Omental fat pad (tissue), 4 donors: Measurements from ENCODE around the gene MNT. TPM values are rescaled to one million over a fixed set of nuclear protein-coding genes. Genes with fewer than 3 reads are reported as not detected.

Source experiments
- ATAC-seq: fragments of 150-250 bp; one replicate; pipeline ENCODE4 v1.9.1; 2016; ENCODE audit warnings: mild to moderate bottlenecking, moderate library complexity; ENCODE audit not compliant: low FRiP score
- DNase-seq: peaks from one replicate; pipeline ENCODE4 v3.0.0-alpha.2; 2019; ENCODE audit warnings: low spot score
- small RNA-seq: library from RNA; depleted of rRNA; stranded (forward); fragments of <200 nt; gene quantifications from one replicate; pipeline ENCODE3, GENCODE V24; 2016
- total RNA-seq, 4 donors: library from RNA; depleted of rRNA; stranded (reverse); fragments of >200 nt; gene quantifications; one replicate each; pipeline ENCODE4 v1.1.0, GENCODE V29; 2016
- TF ChIP-seq, protein P1 (sequence below), 3 donors: fragments of 450-650 bp; IDR thresholded peaks; one replicate each; pipeline ENCODE4 v1.5.1; 2016 to 2017; ENCODE audit warnings: antibody characterized with exemption in 3 of 3, mild to moderate bottlenecking in 3 of 3, moderate library complexity in 2 of 3

The MNT gene
- total RNA-seq, 4 donors from 2014 or later = 11.9 to 23.2 (median 18.5) TPM

DNA sequence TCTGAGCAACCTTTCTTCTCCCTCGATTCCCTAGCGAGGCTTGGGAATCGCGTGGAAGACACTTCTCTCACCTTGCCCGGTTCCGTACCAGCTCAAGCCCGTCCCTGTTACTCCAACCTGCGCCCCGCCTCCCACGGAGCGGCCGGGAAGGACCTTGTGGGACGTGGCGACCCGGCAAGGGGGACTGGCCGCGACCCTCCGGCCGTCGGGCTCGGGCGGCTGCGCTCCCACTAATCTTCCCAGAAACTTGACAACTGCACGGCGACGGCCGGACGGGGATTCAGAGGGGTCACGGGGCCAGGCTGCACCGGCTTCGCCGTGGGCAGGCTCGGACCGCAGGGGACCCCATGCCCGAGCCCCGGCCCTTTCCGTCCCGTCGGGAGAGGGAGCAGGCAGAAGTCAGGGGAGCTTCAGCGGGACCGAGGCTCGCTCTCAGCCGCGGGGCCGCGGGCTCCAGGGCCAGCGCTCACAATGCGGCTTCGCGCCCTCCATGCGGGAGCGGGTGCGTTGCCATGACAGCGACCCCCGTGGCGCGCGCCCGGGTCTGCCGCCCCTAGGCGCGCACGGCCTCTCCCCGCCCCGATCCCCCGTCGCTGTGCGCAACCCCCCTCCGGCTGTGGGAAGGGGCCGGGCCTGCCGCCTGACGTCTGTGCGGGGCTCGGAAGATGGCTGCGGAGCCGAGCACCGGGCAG is 63.9 kb downstream of the MNT start, which contains the start of gene SGSM2:
TSS of gene SGSM2 (plus strand) at position 650 of the 692 bp plus-strand sequence. CDS start 188 bp downstream, outside the sequence.
- TF ChIP-seq, protein P1, sequence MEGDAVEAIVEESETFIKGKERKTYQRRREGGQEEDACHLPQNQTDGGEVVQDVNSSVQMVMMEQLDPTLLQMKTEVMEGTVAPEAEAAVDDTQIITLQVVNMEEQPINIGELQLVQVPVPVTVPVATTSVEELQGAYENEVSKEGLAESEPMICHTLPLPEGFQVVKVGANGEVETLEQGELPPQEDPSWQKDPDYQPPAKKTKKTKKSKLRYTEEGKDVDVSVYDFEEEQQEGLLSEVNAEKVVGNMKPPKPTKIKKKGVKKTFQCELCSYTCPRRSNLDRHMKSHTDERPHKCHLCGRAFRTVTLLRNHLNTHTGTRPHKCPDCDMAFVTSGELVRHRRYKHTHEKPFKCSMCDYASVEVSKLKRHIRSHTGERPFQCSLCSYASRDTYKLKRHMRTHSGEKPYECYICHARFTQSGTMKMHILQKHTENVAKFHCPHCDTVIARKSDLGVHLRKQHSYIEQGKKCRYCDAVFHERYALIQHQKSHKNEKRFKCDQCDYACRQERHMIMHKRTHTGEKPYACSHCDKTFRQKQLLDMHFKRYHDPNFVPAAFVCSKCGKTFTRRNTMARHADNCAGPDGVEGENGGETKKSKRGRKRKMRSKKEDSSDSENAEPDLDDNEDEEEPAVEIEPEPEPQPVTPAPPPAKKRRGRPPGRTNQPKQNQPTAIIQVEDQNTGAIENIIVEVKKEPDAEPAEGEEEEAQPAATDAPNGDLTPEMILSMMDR (IDR thresholded peaks at IDR 0.05) = no peak
- ATAC-seq (peak; percentile 50), DNase-seq (no peak)

DNA sequence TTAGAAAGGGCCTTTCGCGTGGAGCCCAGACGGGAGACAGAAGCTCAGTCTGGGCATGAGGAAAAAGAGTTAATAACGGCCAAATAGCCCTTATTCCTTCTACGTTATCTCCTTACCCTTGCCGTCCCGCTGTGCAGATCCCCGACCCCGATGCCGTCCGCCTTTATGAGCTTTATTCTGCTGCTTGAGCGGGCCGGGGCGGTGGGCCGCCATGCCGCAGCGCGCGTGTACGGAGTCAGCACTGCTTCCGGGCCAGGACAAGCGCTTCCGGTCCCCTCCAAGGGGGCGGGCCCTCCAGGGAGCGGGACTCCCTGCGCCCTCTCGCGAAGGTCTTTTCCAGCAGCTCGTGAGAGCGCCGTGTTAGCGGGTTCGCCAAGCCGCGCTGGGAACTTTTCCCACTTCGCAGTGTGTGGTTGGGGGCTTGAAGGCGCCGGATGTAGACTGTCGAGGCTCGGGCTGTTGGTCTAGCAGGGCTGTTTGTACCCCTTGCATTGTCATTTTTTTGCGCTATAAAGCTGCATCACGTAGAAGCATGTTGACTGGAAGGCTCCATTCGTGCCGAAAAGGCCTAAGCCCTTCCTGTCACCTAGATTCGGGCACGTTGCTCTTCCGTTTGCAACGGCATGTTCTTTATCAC is 64.5 kb downstream of the MNT start, which contains the start of gene TSR1:
TSS of gene TSR1 (minus strand) at position 243 of the 637 bp plus-strand sequence. CDS start at position 213, 30 bp downstream.
- TF ChIP-seq, protein P1 (IDR thresholded peaks at IDR 0.05) = no peak
- ATAC-seq (peak; percentile 82), DNase-seq (peak; percentile 69)

DNA sequence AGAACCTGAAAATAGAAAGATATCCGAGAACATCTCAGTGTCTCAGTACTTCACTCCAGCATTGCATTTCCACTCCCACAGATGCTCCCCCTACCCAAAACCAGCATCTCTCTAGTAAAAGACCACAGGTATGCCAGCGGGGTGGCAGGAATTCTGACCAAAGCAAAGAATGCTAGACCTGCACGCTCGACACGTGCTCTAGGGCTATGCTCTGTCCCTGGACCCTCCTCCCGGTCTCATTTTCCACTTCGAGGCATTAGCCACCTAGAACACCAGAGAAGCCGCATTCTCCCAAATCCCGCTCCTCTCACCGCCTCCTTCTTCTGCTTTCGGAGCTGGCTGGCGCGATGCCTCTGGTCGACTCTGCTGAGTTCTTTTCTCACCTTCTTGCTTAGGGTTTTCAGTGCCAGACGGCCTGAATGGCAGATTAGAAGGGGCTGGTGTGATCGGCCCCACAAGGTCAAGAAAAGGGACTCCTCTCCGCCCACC is 65.1 kb downstream of the MNT start:
- no peak for ATAC-seq
- TF ChIP-seq, protein P1 (IDR thresholded peaks at IDR 0.05) = no peak
- no peak for DNase-seq

Small RNAs within 50 kb of the gene (small RNA-seq; reads per million reads assigned to genes)
- gene AC006435.3 (not detected), gene AC006435.4 (not detected)

Other genes starting within 250 kb of the MNT start
- 10 to 100 TPM; 19.1 to 36.1 (median 25.1) TPM for gene SMG6, start 97.3 kb downstream of the MNT start, total RNA-seq
- gene SRR, start 97.1 kb downstream of the MNT start, total RNA-seq = 10 to 100 TPM in 1 of 4 donors, 1 to 10 TPM in 3; 5.0 to 14.9 (median 7.2) TPM
- 100 to 1,000 TPM in 1 of 4 donors, 10 to 100 TPM in 3; 31.6 to 124 (median 40.8) TPM for gene TSR1, start 64.6 kb downstream of the MNT start, total RNA-seq
- 10 to 100 TPM; 30.8 to 50.7 (median 39.8) TPM for gene SGSM2, start 63.6 kb downstream of the MNT start, total RNA-seq
- gene METTL16, start 110.8 kb upstream of the MNT start, total RNA-seq = 10 to 100 TPM; 12.6 to 45.1 (median 19.1) TPM
- gene PAFAH1B1, start 192.6 kb upstream of the MNT start, total RNA-seq = 100 to 1,000 TPM in 2 of 4 donors, 10 to 100 TPM in 2; 82.8 to 109 (median 95.2) TPM